ENCODE results near the gene DBF4B.

DBF4B gene

GRCh38 chr17:44776628-44777393 is 68.3 kb downstream of the DBF4B start:
- peaks cover 33% of the 10 kb centered on the region for H3K4me1 Mint-ChIP-seq
- no peak for ATAC-seq
- H3K4me3 Mint-ChIP-seq = peak overlapping the region; percentile 84
- H3K27ac Mint-ChIP-seq = no peak overlapping the region
- DNase-seq (ENCODE audit: low spot score in 2 of 2) = no peak
- H3K9me3 Mint-ChIP-seq = no peaks in the 10 kb centered on the region
- no peaks in the 10 kb centered on the region for H3K36me3 Mint-ChIP-seq

GRCh38 chr17:44777394-44778348 is 69.2 kb downstream of the DBF4B start:
- no peaks in the 10 kb centered on the region for H3K9me3 Mint-ChIP-seq
- no peaks in the 10 kb centered on the region for H3K36me3 Mint-ChIP-seq
- peaks cover 33% of the 10 kb centered on the region for H3K4me1 Mint-ChIP-seq
- H3K27ac Mint-ChIP-seq = no peak overlapping the region
- ATAC-seq (no peak), DNase-seq (ENCODE audit: low spot score in 2 of 2) (no peak)
- H3K4me3 Mint-ChIP-seq = no peak overlapping the region

- Mint-ChIP-seq H3K9me3 (no peaks in the 10 kb centered on the region), H3K27ac (no peak overlapping the region), H3K4me3 (peak overlapping the region; percentile 52), H3K36me3 (no peaks in the 10 kb centered on the region), H3K4me1 (peaks cover 31% of the 10 kb centered on the region)
- ATAC-seq = no peak
- DNase-seq (ENCODE audit: low spot score in 2 of 2) = no peak
Measured at GRCh38 chr17:44778656-44779210, 70.3 kb downstream of the DBF4B start.

- no peaks in the 10 kb centered on the region for H3K9me3 Mint-ChIP-seq
- no peaks in the 10 kb centered on the region for H3K36me3 Mint-ChIP-seq
- DNase-seq (ENCODE audit: low spot score in 2 of 2) (peak; percentile 82 to 94), ATAC-seq (peak; percentile 44)
- H3K4me1 Mint-ChIP-seq = peaks cover 26% of the 10 kb centered on the region
- no peak overlapping the region for H3K27ac Mint-ChIP-seq
- H3K4me3 Mint-ChIP-seq = peak overlapping the region; percentile 52
Measured at GRCh38 chr17:44779211-44780025, 71.0 kb downstream of the DBF4B start.

GRCh38 chr17:44780161-44780560 is 71.7 kb downstream of the DBF4B start:
- Mint-ChIP-seq H3K4me3 (no peak overlapping the region), H3K9me3 (no peaks in the 10 kb centered on the region), H3K36me3 (no peaks in the 10 kb centered on the region), H3K27ac (no peak overlapping the region), H3K4me1 (peaks cover 20% of the 10 kb centered on the region)
- no peak for ATAC-seq
- DNase-seq (ENCODE audit: low spot score in 2 of 2) = no peak

- H3K36me3 Mint-ChIP-seq = no peaks in the 10 kb centered on the region
- H3K9me3 Mint-ChIP-seq = no peaks in the 10 kb centered on the region
- ATAC-seq (no peak), DNase-seq (ENCODE audit: low spot score in 2 of 2) (no peak)
- no peak overlapping the region for H3K27ac Mint-ChIP-seq
- peaks cover 13% of the 10 kb centered on the region for H3K4me1 Mint-ChIP-seq
- H3K4me3 Mint-ChIP-seq = no peak overlapping the region
Measured at GRCh38 chr17:44780845-44781480, 72.5 kb downstream of the DBF4B start.

GRCh38 chr17:44781551-44782325 is 73.3 kb downstream of the DBF4B start:
- Mint-ChIP-seq H3K4me1 (peaks cover 8% of the 10 kb centered on the region), H3K4me3 (no peak overlapping the region), H3K27ac (no peak overlapping the region), H3K9me3 (no peaks in the 10 kb centered on the region), H3K36me3 (no peaks in the 10 kb centered on the region)
- ATAC-seq (no peak), DNase-seq (ENCODE audit: low spot score in 2 of 2) (no peak)

GRCh38 chr17:44782326-44782850 is 73.9 kb downstream of the DBF4B start:
- DNase-seq (ENCODE audit: low spot score in 2 of 2) = no peak
- Mint-ChIP-seq H3K9me3 (no peaks in the 10 kb centered on the region), H3K27ac (no peak overlapping the region), H3K4me3 (no peak overlapping the region), H3K4me1 (peaks cover 8% of the 10 kb centered on the region), H3K36me3 (no peaks in the 10 kb centered on the region)
- ATAC-seq = no peak

GRCh38 chr17:44785921-44786320 is 77.5 kb downstream of the DBF4B start:
- DNase-seq (ENCODE audit: low spot score in 2 of 2) = no peak
- Mint-ChIP-seq H3K36me3 (no peaks in the 10 kb centered on the region), H3K27ac (no peak overlapping the region), H3K4me3 (no peak overlapping the region), H3K9me3 (no peaks in the 10 kb centered on the region), H3K4me1 (no peaks in the 10 kb centered on the region)
- no peak for ATAC-seq

- H3K4me1 Mint-ChIP-seq = no peaks in the 10 kb centered on the region
- H3K9me3 Mint-ChIP-seq = no peaks in the 10 kb centered on the region
- no peak for DNase-seq (ENCODE audit: low spot score in 2 of 2)
- no peaks in the 10 kb centered on the region for H3K36me3 Mint-ChIP-seq
- no peak overlapping the region for H3K4me3 Mint-ChIP-seq
- no peak for ATAC-seq
- no peak overlapping the region for H3K27ac Mint-ChIP-seq
Measured at GRCh38 chr17:44786551-44787081, 78.2 kb downstream of the DBF4B start.

GRCh38 chr17:44787271-44787940 is 78.9 kb downstream of the DBF4B start:
- H3K27ac Mint-ChIP-seq = no peak overlapping the region
- no peak for ATAC-seq
- no peaks in the 10 kb centered on the region for H3K4me1 Mint-ChIP-seq
- H3K9me3 Mint-ChIP-seq = no peaks in the 10 kb centered on the region
- H3K36me3 Mint-ChIP-seq = no peaks in the 10 kb centered on the region
- no peak for DNase-seq (ENCODE audit: low spot score in 2 of 2)
- H3K4me3 Mint-ChIP-seq = no peak overlapping the region

GRCh38 chr17:44788139-44788538 is 79.7 kb downstream of the DBF4B start:
- H3K9me3 Mint-ChIP-seq = no peaks in the 10 kb centered on the region
- H3K36me3 Mint-ChIP-seq = no peaks in the 10 kb centered on the region
- DNase-seq (ENCODE audit: low spot score in 2 of 2) (no peak), ATAC-seq (no peak)
- no peak overlapping the region for H3K27ac Mint-ChIP-seq
- H3K4me1 Mint-ChIP-seq = no peaks in the 10 kb centered on the region
- no peak overlapping the region for H3K4me3 Mint-ChIP-seq

- ATAC-seq (no peak), DNase-seq (ENCODE audit: low spot score in 2 of 2) (no peak)
- Mint-ChIP-seq H3K36me3 (no peaks in the 10 kb centered on the region), H3K4me1 (no peaks in the 10 kb centered on the region), H3K4me3 (no peak overlapping the region), H3K9me3 (no peaks in the 10 kb centered on the region), H3K27ac (no peak overlapping the region)
Measured at GRCh38 chr17:44792276-44792675, 83.8 kb downstream of the DBF4B start.

All from stimulated activated effector memory CD8-positive, alpha-beta T cell treated with anti-CD3 and anti-CD28 coated beads, Interleukin-12 subunit alpha, Interleukin-12 subunit beta, amount 100 ng/mL, for 72 hours (primary cell).